SJSA1 (cell line): ENCODE data around the gene SLC7A14. TPM values are rescaled to one million over a fixed set of nuclear protein-coding genes. Genes with fewer than 3 reads are reported as not detected.

Source experiments
- DNase-seq, 2 experiments: peaks; one replicate each; pipeline ENCODE4 v3.0.0-alpha.2; 2015 to 2020; ENCODE audit warnings: low spot score in 2 of 2, low read depth in 1 of 2
- H3K27ac ChIP-seq: fragments of 250-450 bp; sonication (Bioruptor Pico); 2 replicates; pipeline ENCODE4 v1.5.1; 2020; ENCODE audit warnings: mild to moderate bottlenecking, moderate library complexity
- H3K27me3 ChIP-seq: fragments of 250-450 bp; sonication (Bioruptor Pico); replicated peaks from 2 replicates; pipeline ENCODE4 v1.5.1; 2020; ENCODE audit warnings: mild to moderate bottlenecking, moderate library complexity
- H3K36me3 ChIP-seq: fragments of 250-450 bp; sonication (Bioruptor Pico); 2 replicates; pipeline ENCODE4 v1.5.1; 2020; ENCODE audit warnings: mild to moderate bottlenecking
- H3K4me1 ChIP-seq: fragments of 250-450 bp; sonication (Bioruptor Pico); replicated peaks from 2 replicates; pipeline ENCODE4 v1.6.1; 2021; ENCODE audit warnings: mild to moderate bottlenecking
- H3K4me3 ChIP-seq: fragments of 250-450 bp; sonication (Bioruptor Pico); 2 replicates; pipeline ENCODE4 v1.5.1; 2020; ENCODE audit warnings: mild to moderate bottlenecking
- H3K9me3 ChIP-seq: fragments of 250-450 bp; sonication (Bioruptor Pico); replicated peaks from 2 replicates; pipeline ENCODE4 v1.5.1; 2020; ENCODE audit warnings: mild to moderate bottlenecking
- total RNA-seq: library from RNA; depleted of rRNA; stranded (reverse); fragments of >200 nt; shearing (Covaris generic); gene quantifications from 2 replicates; pipeline ENCODE4 v1.2.3, GENCODE V29; 2014

Gene SLC7A14
- total RNA-seq, 1 experiment from 2014 or later: not detected

DNA sequence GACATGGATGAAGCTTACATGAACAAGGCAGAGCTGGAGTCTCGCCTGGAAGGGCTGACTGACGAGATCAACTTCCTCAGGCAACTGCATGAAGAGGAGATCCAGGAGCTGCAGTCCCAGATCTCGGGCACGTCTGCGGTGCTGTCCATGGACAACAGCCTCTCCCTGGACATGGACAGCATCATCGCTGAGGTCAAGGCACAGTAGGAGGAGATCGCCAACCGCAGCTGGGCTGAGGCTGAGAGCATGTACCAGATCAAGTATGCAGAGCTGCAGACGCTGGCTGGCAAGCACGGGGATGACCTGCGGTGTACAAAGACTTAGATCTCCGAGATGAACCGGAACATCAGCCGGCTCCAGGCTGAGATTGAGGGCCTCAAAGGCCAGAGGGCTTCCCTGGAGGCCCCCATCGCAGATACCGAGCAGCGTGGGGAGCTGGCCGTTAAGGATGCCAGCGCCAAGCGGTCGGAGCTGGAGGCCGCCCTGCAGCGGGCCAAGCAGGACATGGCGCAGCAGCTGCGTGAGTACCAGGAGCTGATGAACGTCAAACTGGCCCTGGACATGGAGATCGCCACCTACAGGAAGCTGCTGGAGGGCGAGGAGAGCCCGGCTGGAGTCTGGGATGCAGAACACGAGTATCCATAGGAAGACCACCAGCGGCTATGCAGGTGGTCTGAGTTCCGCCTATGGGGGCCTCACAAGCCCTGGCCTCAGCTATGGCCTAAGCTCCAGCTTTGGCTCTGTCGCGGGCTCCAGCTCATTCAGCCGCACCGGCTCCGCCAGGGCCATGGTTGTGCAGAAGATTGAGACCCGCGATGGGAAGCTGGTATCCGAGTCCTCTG, 89.6 kb downstream of the SLC7A14 start:
- no peak overlapping the region for H3K27ac ChIP-seq
- no peaks in the 10 kb centered on the region for H3K36me3 ChIP-seq
- DNase-seq: no peak
- no peaks in the 10 kb centered on the region for H3K27me3 ChIP-seq
- H3K4me1 ChIP-seq: peaks cover 9% of the 10 kb centered on the region; the same call in 1 of the 2 replicates
- H3K4me3 ChIP-seq: no peak overlapping the region
- no peaks in the 10 kb centered on the region for H3K9me3 ChIP-seq

DNA sequence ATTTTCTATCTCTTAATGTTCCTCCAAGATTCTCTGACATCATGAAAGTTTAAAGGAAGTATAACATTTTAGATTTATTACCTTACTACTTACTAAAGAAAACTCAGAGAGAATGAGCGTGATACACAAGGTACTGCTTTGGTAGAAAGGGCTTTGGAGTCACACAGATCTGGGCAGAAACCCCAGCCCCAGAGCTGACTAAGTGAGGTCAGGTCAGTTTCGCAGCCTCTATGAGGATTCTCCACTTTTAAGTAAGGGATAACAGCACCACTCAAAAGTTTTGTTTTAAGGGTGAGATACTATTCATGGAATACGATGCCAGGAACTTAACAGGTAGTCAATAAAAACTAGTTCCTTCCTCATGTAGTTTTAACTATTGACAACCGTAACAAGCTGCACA, 91.1 kb downstream of the SLC7A14 start:
- no peak for DNase-seq
- no peak overlapping the region for H3K4me3 ChIP-seq
- peaks cover 9% of the 10 kb centered on the region; the same call in 1 of the 2 replicates for H3K4me1 ChIP-seq
- H3K27me3 ChIP-seq: no peaks in the 10 kb centered on the region
- no peak overlapping the region for H3K27ac ChIP-seq
- H3K36me3 ChIP-seq: no peaks in the 10 kb centered on the region
- H3K9me3 ChIP-seq: no peaks in the 10 kb centered on the region

DNA sequence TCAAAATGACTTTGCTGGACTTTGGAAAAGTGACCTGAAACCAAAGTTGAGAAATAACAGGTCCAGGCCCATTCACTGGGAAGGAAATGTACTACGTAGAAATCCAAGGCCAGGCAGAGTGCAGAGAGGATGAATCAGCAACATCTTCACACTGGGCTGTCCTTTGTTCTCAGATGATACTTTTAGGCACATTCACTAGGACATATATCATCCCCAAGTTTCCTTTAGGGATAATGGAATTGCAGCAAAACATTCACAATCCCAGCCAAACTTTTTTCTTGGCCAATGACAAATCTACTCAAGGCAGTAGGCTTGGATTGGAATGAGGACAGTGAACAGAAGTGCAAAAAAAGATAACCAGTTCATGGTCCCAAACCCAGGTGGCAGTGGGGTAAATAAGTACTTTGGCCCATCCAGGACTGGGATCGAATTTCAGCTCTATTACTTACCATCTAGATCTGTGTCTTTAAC, 92.1 kb downstream of the SLC7A14 start:
- Histone ChIP-seq H3K4me1 (peaks cover 9% of the 10 kb centered on the region; the same call in 1 of the 2 replicates), H3K27me3 (no peaks in the 10 kb centered on the region), H3K9me3 (no peaks in the 10 kb centered on the region), H3K4me3 (no peak overlapping the region), H3K27ac (no peak overlapping the region), H3K36me3 (no peaks in the 10 kb centered on the region)
- DNase-seq: no peak

DNA sequence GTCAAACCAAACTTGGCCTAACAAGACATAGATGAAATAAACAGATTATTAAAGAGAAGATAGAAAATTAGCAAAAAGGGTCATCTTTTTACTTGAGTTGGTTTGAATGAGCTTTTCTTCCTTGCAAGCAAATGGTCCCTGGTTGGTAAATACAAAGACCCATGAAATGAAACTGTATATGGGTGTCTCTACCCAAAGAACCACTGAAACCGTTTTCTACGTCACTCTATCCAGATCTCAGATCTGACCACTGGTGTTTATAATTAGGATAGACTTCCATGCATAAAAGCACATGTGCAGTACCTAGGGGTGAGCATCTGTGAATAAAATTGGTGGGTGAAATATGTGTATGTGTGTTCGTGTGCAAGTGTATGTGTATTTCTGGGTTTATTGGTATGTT, 94.0 kb downstream of the SLC7A14 start:
- H3K27me3 ChIP-seq: no peaks in the 10 kb centered on the region
- no peaks in the 10 kb centered on the region for H3K36me3 ChIP-seq
- DNase-seq: no peak
- H3K4me1 ChIP-seq: peaks cover 9% of the 10 kb centered on the region; the same call in 1 of the 2 replicates
- no peak overlapping the region for H3K27ac ChIP-seq
- no peaks in the 10 kb centered on the region for H3K9me3 ChIP-seq
- H3K4me3 ChIP-seq: no peak overlapping the region

DNA sequence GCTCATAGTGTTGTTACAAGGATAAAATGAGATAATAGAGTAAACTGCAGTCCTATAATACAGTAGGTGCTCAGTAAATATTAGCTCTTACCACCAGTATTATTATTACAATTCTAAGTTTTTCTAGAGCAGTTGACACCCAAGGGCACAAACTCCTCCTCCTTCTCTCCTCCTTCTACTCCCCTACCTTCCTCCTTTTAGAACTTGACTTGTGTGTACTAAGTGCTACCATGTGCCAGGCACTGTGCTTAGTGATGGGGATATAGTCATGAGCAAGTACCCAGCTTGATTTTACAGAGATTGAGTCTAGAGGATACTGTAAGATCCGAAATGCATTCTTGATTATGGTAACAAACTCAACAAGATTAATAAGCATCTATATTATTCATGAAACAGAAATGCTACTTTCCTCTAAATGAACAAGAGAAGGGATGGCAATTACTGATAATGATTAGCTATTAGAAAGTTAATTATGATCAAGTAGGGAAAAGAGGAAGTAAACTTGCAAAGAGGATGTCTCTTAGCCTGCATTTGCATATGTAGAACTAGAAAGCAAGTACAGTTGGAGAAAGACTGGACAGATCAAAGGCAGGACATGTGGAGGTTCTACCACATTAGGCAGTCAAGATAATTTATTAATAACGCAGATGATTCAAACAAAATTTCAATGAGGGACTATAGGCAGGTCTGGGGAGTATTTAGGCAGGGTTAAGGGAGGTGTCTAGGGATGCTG, 94.9 kb downstream of the SLC7A14 start:
- H3K4me1 ChIP-seq: peaks cover 9% of the 10 kb centered on the region; the same call in 1 of the 2 replicates
- no peak overlapping the region for H3K27ac ChIP-seq
- H3K36me3 ChIP-seq: no peaks in the 10 kb centered on the region
- H3K27me3 ChIP-seq: no peaks in the 10 kb centered on the region
- H3K4me3 ChIP-seq: no peak overlapping the region
- no peak for DNase-seq
- H3K9me3 ChIP-seq: no peaks in the 10 kb centered on the region

DNA sequence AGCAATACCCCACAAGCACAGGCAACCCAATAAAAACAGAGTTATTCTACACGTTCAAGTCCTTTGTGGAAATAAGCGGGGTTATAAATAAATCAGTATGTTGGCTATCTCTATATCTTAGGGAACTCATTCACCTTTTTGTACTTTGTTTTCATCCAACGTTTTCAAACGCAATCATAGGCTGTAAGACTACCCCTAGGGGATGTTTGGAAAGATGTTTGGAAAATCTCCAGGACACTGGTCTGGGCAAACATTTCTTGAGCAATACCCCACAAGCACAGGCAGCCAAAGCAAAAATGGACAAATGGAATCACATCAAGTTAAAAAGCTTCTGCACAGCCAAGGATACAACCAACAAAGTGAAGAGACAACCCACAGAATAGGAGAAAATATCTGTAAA, 97.1 kb downstream of the SLC7A14 start:
- Histone ChIP-seq H3K27me3 (no peaks in the 10 kb centered on the region), H3K4me3 (no peak overlapping the region), H3K36me3 (no peaks in the 10 kb centered on the region), H3K9me3 (no peaks in the 10 kb centered on the region), H3K27ac (no peak overlapping the region), H3K4me1 (peaks cover 9% of the 10 kb centered on the region; the same call in 1 of the 2 replicates)
- no peak for DNase-seq

DNA sequence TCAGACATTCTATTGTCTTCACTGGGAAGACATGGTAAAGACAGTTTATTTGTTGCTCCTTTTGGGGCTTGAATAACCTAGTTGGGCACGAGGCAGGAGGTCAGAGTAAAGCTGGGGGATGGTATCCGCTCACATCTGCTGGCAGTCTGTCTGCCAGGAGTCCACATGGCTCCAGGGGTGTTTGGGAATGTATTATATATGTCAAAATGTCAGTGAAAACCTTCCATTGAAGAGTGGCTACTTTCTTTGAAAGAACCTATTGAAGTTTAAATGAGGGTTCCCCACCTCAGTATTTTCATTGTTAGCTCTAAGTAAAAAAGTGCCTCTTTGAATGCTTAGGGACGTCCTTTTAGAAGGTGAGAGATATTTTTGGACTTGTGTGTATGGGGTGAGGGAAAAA, 98.8 kb downstream of the SLC7A14 start:
- no peaks in the 10 kb centered on the region for H3K36me3 ChIP-seq
- no peak overlapping the region for H3K4me3 ChIP-seq
- H3K27ac ChIP-seq: no peak overlapping the region
- no peak for DNase-seq
- no peaks in the 10 kb centered on the region for H3K4me1 ChIP-seq
- no peaks in the 10 kb centered on the region for H3K27me3 ChIP-seq
- H3K9me3 ChIP-seq: no peaks in the 10 kb centered on the region

DNA sequence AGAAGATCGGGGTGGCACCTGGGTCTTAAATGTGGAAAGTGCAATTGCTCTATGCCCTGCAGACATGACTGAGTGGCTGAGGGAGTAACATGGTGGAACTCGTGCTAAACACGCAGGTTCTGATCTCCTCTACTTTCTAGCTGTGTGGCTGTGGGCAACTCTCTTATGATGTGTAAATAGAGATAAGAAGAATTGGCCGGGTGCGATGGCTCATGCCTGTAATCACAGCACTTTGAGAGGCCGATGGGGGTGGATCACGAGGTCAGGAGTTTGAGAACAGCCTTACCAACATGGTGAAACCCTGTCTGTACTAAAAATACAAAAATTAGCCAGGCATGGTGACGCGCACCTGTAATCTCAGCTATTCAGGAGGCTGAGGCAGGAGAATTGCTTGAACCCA, 99.5 kb downstream of the SLC7A14 start:
- no peak for DNase-seq
- no peak overlapping the region for H3K4me3 ChIP-seq
- H3K9me3 ChIP-seq: no peaks in the 10 kb centered on the region
- no peaks in the 10 kb centered on the region for H3K27me3 ChIP-seq
- no peaks in the 10 kb centered on the region for H3K36me3 ChIP-seq
- no peaks in the 10 kb centered on the region for H3K4me1 ChIP-seq
- H3K27ac ChIP-seq: no peak overlapping the region

DNA sequence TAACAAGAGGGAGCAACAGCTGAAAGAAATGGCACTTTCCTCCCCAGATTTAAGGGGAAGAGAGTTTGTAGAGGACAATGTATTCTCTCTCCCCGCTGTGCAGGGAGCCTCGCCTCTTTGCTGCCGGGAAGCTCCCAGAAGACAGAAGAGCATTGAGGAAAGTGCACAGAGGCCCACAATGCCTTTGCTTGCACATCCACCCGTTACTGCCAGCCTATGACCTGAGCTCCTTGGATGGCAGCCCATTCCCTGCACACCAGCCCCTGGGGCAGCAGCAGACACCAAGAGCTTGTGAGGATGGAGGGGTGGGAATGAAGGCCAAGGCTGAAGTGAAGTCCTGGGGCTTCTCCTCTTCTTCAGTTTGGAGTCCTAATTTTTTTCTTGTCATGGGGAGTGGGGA, 100.2 kb downstream of the SLC7A14 start:
- H3K4me3 ChIP-seq: no peak overlapping the region
- no peaks in the 10 kb centered on the region for H3K27me3 ChIP-seq
- no peaks in the 10 kb centered on the region for H3K4me1 ChIP-seq
- no peak for DNase-seq
- H3K36me3 ChIP-seq: no peaks in the 10 kb centered on the region
- H3K9me3 ChIP-seq: no peaks in the 10 kb centered on the region
- no peak overlapping the region for H3K27ac ChIP-seq

DNA sequence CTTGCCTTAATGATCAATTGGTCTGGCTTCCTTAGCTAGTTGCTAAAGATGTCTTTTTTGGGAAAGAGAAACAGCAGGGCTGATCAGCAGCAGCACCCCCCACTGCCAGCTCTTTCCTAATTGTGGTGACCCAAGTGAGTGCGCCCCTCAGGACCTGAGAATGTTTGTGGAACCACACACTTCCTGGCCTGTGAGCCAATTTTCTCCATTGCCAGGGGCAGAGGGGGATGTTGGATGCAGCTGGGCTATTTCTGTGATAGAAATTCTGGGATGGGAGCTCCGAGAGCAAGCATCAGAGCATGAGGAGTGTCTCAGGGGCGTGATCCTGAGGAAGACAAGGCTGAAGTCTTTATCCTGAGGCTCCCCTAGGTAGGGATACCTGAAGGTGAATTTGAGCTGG, 100.6 kb downstream of the SLC7A14 start:
- Histone ChIP-seq H3K9me3 (no peaks in the 10 kb centered on the region), H3K4me3 (no peak overlapping the region), H3K36me3 (no peaks in the 10 kb centered on the region), H3K27ac (no peak overlapping the region), H3K27me3 (no peaks in the 10 kb centered on the region), H3K4me1 (no peaks in the 10 kb centered on the region)
- no peak for DNase-seq

DNA sequence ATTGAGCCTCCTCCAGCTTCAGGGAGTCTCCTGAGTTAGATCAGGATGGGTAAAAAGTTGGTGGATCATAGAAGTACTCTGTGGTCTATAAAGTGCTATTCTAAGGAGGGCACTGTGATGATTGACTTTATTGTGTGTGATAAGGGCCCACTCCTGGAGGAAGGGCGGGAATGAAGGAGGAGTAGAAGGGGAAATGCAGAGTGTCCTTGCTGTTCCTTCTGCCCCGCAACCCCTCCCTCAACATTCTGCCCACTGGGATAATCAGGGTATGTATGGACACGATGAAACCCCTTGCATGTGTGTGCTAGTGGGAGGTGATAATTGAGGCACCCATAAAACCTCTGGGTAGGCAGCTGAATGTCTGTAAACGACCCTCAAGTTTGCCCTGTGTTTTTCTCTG, 101.0 kb downstream of the SLC7A14 start:
- Histone ChIP-seq H3K4me1 (no peaks in the 10 kb centered on the region), H3K36me3 (no peaks in the 10 kb centered on the region), H3K27ac (no peak overlapping the region), H3K4me3 (no peak overlapping the region), H3K27me3 (no peaks in the 10 kb centered on the region), H3K9me3 (no peaks in the 10 kb centered on the region)
- no peak for DNase-seq

DNA sequence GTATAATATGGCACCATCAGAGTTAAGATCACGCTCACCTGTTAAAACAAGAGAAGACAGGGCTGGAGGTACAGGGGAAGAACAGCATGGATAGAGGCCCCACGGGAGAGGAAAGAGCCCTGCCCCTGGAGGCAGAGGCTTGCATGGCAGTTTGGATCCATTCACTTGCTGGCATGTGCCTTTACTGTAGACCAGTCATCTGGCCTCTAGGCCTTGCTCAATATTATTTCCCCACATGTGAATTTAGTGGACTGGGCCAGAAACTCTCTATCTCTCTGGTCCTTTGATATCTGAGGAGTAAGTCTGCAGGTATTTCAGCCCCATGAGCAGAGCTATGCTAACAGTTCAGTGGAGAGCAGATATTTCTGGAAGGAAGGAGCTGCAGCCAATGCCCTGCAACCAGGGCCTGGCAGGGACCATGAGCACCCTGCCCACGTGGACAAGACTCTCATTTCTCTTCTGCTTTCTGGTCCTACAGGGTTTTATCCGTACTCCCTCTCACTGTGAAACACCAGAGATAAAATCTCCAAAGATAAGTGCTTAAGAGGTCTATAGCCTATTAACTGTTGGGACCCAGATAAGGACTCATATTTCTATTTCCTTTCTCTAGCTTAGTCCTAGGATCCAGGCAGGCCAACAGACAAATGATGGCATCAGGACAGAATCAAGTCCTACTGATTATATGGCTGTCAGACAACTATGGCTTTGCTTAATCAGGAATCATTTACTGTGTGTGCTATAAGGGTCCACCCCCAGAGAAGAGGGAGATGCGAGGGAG, 102.2 kb downstream of the SLC7A14 start:
- Histone ChIP-seq H3K27me3 (no peaks in the 10 kb centered on the region), H3K36me3 (no peaks in the 10 kb centered on the region), H3K4me1 (no peaks in the 10 kb centered on the region), H3K27ac (no peak overlapping the region), H3K4me3 (no peak overlapping the region), H3K9me3 (no peaks in the 10 kb centered on the region)
- DNase-seq: no peak

DNA sequence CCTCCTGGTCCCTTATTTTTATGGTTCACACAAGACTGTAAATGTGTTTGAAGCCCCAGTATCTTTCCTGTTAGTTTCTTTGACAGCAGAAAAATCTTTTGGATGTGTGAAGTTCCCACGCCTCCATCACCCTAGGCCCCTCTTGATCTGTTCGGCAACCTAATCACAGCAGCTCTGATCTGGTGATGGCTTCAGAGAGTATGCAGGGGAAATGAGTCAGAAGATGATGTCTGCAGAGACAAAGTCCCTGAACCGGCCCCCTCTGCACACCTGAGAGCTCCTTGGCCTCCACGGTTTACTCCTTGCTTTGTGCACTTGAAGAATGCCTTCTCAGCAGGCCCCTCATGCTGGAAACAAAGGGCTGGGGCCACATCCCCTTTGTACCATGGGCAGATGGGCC, 103.7 kb downstream of the SLC7A14 start:
- Histone ChIP-seq H3K36me3 (no peaks in the 10 kb centered on the region), H3K4me3 (no peak overlapping the region), H3K9me3 (no peaks in the 10 kb centered on the region), H3K4me1 (no peaks in the 10 kb centered on the region), H3K27me3 (no peaks in the 10 kb centered on the region), H3K27ac (no peak overlapping the region)
- DNase-seq: no peak

DNA sequence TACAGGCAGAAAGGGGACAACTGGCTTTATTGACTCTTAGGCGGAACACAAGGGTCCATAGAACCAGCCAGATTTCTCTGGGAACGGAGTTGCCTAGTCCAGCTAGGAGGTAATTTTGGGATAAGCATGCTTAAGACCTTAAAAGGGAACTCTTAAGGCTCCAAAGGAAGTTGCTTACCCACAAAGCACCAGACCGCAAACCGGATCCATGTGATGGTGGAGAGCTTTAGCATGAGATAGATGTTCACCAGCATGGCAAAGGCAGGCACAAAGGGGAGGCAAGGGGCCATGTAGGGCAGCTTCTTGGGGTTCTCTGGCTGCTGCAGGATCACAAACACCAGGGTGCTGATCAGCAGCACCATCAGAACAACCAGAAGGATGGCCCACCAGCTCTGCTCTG, 105.8 kb downstream of the SLC7A14 start:
- DNase-seq: no peak
- no peak overlapping the region for H3K27ac ChIP-seq
- no peaks in the 10 kb centered on the region for H3K27me3 ChIP-seq
- no peaks in the 10 kb centered on the region for H3K36me3 ChIP-seq
- no peaks in the 10 kb centered on the region for H3K4me1 ChIP-seq
- H3K4me3 ChIP-seq: no peak overlapping the region
- no peaks in the 10 kb centered on the region for H3K9me3 ChIP-seq
